ENCODE results near the gene SYK.

- TF ChIP-seq CTCF (IDR thresholded peaks at IDR 0.05), result no peak
- no peak for TF ChIP-seq EZH2phosphoT487 (IDR thresholded peaks at IDR 0.05)
- TF ChIP-seq EZH2 (IDR thresholded peaks at IDR 0.05), result no peak
Observed at GRCh38 chr9:90893706-90894105, 92.1 kb downstream of the SYK start.
